Skeletal muscle satellite cell (primary cell): ENCODE measurements around the gene VSTM5.

Source experiments
- H3K27me3 ChIP-seq: 2 replicates; pipeline ENCODE4 v1.7.0; 2013; ENCODE audit warnings: low read length; ENCODE audit not compliant: control insufficient read depth, insufficient read depth
- H3K36me3 ChIP-seq: 2 replicates; pipeline ENCODE4 v1.7.0; 2013; ENCODE audit warnings: mild to moderate bottlenecking, control low read depth, low read length; ENCODE audit not compliant: insufficient read depth
- H3K4me1 ChIP-seq: 2 replicates; pipeline ENCODE4 v1.7.0; 2013; ENCODE audit warnings: low read length; ENCODE audit not compliant: control insufficient read depth, insufficient read depth
- H3K4me2 ChIP-seq: 2 replicates; pipeline ENCODE4 v1.7.0; 2013; ENCODE audit warnings: mild to moderate bottlenecking, low read length
- H3K4me3 ChIP-seq: 2 replicates; pipeline ENCODE4 v1.7.0; 2013; ENCODE audit warnings: low read length
- H3K9ac ChIP-seq: 2 replicates; pipeline ENCODE4 v1.7.0; 2013; ENCODE audit warnings: mild to moderate bottlenecking, low read depth, low read length, moderate library complexity
- H3K9me3 ChIP-seq: replicated peaks from 2 replicates; pipeline ENCODE4 v1.7.0; 2013; ENCODE audit warnings: mild to moderate bottlenecking, control low read depth, low read length

VSTM5 gene

GRCh38 chr11:93858121-93858775 is 7.8 kb upstream of the VSTM5 start:
- Histone ChIP-seq H3K4me2 (no peak overlapping the region), H3K27me3 (no peaks in the 10 kb centered on the region), H3K36me3 (no peaks in the 10 kb centered on the region), H3K9me3 (no peaks in the 10 kb centered on the region), H3K9ac (no peak overlapping the region), H3K4me1 (peaks cover 3% of the 10 kb centered on the region), H3K4me3 (no peak overlapping the region)

- Histone ChIP-seq H3K9me3 (no peaks in the 10 kb centered on the region), H3K27me3 (no peaks in the 10 kb centered on the region), H3K4me2 (no peak overlapping the region), H3K36me3 (no peaks in the 10 kb centered on the region), H3K4me1 (peaks cover 3% of the 10 kb centered on the region), H3K4me3 (no peak overlapping the region), H3K9ac (no peak overlapping the region)
These were observed 7.1 kb upstream of the VSTM5 start for GRCh38 chr11:93857413-93858120.

- no peaks in the 10 kb centered on the region for H3K9me3 ChIP-seq
- H3K4me1 ChIP-seq, result peaks cover 8% of the 10 kb centered on the region
These were observed 1.8 kb upstream of the VSTM5 start for GRCh38 chr11:93852242-93852641.

GRCh38 chr11:93849751-93850593 is 446 bp downstream of the VSTM5 start:
- no peaks in the 10 kb centered on the region for H3K27me3 ChIP-seq
- H3K4me2 ChIP-seq, result peak overlapping the region; percentile 84
- no peaks in the 10 kb centered on the region for H3K36me3 ChIP-seq
- peak overlapping the region; percentile 79 for H3K9ac ChIP-seq
- peak overlapping the region; percentile 62 for H3K4me3 ChIP-seq
- H3K9me3 ChIP-seq, result no peaks in the 10 kb centered on the region
- H3K4me1 ChIP-seq, result peaks cover 22% of the 10 kb centered on the region

More at GRCh38 chr11:93852242-93852641, 1.8 kb upstream of the VSTM5 start:
- no peaks in the 10 kb centered on the region for H3K27me3 ChIP-seq
- no peaks in the 10 kb centered on the region for H3K36me3 ChIP-seq
- no peak overlapping the region for H3K4me2 ChIP-seq
- no peak overlapping the region for H3K4me3 ChIP-seq
- no peak overlapping the region for H3K9ac ChIP-seq

- Histone ChIP-seq H3K4me1 (peaks cover 25% of the 10 kb centered on the region), H3K4me3 (no peak overlapping the region), H3K9ac (no peak overlapping the region), H3K9me3 (no peaks in the 10 kb centered on the region), H3K36me3 (no peaks in the 10 kb centered on the region), H3K4me2 (no peak overlapping the region), H3K27me3 (no peaks in the 10 kb centered on the region)
These were observed 1.2 kb downstream of the VSTM5 start for GRCh38 chr11:93849201-93849600.

GRCh38 chr11:93846411-93846810 is 4.0 kb downstream of the VSTM5 start:
- Histone ChIP-seq H3K4me2 (peak overlapping the region; percentile 34), H3K36me3 (no peaks in the 10 kb centered on the region)

GRCh38 chr11:93845181-93846092 is 5.0 kb downstream of the VSTM5 start:
- no peak overlapping the region for H3K9ac ChIP-seq

More at GRCh38 chr11:93846411-93846810, 4.0 kb downstream of the VSTM5 start:
- Histone ChIP-seq H3K4me1 (peaks cover 32% of the 10 kb centered on the region), H3K27me3 (no peaks in the 10 kb centered on the region), H3K9me3 (no peaks in the 10 kb centered on the region), H3K9ac (no peak overlapping the region), H3K4me3 (no peak overlapping the region)

GRCh38 chr11:93844568-93844967 is 5.8 kb downstream of the VSTM5 start:
- peaks cover 25% of the 10 kb centered on the region for H3K4me1 ChIP-seq
- H3K9ac ChIP-seq, result no peak overlapping the region
- H3K36me3 ChIP-seq, result no peaks in the 10 kb centered on the region
- no peak overlapping the region for H3K4me3 ChIP-seq
- no peak overlapping the region for H3K4me2 ChIP-seq
- no peaks in the 10 kb centered on the region for H3K9me3 ChIP-seq
- no peaks in the 10 kb centered on the region for H3K27me3 ChIP-seq

More at GRCh38 chr11:93845181-93846092, 5.0 kb downstream of the VSTM5 start:
- H3K9me3 ChIP-seq, result no peaks in the 10 kb centered on the region
- H3K4me2 ChIP-seq, result no peak overlapping the region
- peaks cover 32% of the 10 kb centered on the region for H3K4me1 ChIP-seq
- H3K27me3 ChIP-seq, result no peaks in the 10 kb centered on the region
- H3K4me3 ChIP-seq, result no peak overlapping the region
- H3K36me3 ChIP-seq, result no peaks in the 10 kb centered on the region

- Histone ChIP-seq H3K9ac (no peak overlapping the region), H3K27me3 (no peaks in the 10 kb centered on the region), H3K4me3 (no peak overlapping the region), H3K4me2 (no peak overlapping the region), H3K9me3 (no peaks in the 10 kb centered on the region), H3K36me3 (no peaks in the 10 kb centered on the region), H3K4me1 (peaks cover 24% of the 10 kb centered on the region)
These were observed 6.5 kb downstream of the VSTM5 start for GRCh38 chr11:93843906-93844305.

- H3K9me3 ChIP-seq, result no peaks in the 10 kb centered on the region
- H3K36me3 ChIP-seq, result no peaks in the 10 kb centered on the region
- H3K27me3 ChIP-seq, result no peaks in the 10 kb centered on the region
- peak overlapping the region; percentile 23 for H3K4me2 ChIP-seq
- no peak overlapping the region for H3K9ac ChIP-seq
- H3K4me1 ChIP-seq, result peaks cover 24% of the 10 kb centered on the region
- H3K4me3 ChIP-seq, result no peak overlapping the region
These were observed 8.0 kb downstream of the VSTM5 start for GRCh38 chr11:93842461-93842860.
